Upper lobe of left lung (tissue), 6 donors: Measurements from ENCODE around the gene NES. TPM values are rescaled to one million over a fixed set of nuclear protein-coding genes. Genes with fewer than 3 reads are reported as not detected.

Experiments
- ATAC-seq, 2 donors: fragments of 200-7000 bp; cut with Tn5 transposase; one replicate each; pipeline ENCODE4 v1.9.1; 2022; ENCODE audit warnings: mild to moderate bottlenecking in 2 of 2, moderate library complexity in 2 of 2; ENCODE audit not compliant: low FRiP score in 2 of 2
- DNase-seq, 2 donors: peaks; one replicate each; pipeline ENCODE4 v3.0.0-alpha.2; 2019 to 2020
- H3K27ac ChIP-seq, 4 donors: fragments of 200-600 bp; sonication (generic); one replicate each; pipeline ENCODE4 v1.5.1; 2016 to 2019
- H3K27me3 ChIP-seq, 4 donors: fragments of 200-600 bp; sonication (generic); one replicate each; pipeline ENCODE4 v1.5.1; 2017 to 2019
- H3K36me3 ChIP-seq, 4 donors: fragments of 200-600 bp; sonication (generic); one replicate each; pipeline ENCODE4 v1.5.1; 2016 to 2019
- H3K4me1 ChIP-seq, 4 donors: fragments of 200-600 bp; sonication (generic); one replicate each; pipeline ENCODE4 v1.5.1; 2018 to 2019
- H3K4me3 ChIP-seq, 4 donors: fragments of 200-600 bp; sonication (generic); one replicate each; pipeline ENCODE4 v1.5.1; 2017 to 2019; ENCODE audit warnings: mild to moderate bottlenecking in 2 of 4, moderate library complexity in 1 of 4
- H3K9me3 ChIP-seq, 4 donors: fragments of 200-600 bp; sonication (generic); one replicate each; pipeline ENCODE4 v1.5.1; 2018 to 2019
- EP300 ChIP-seq, 4 donors: sonication (generic); formaldehyde crosslinking; IDR thresholded peaks; one replicate each; pipeline ENCODE4 v1.5.1; 2017; ENCODE audit warnings: antibody characterized with exemption in 4 of 4, control low read depth in 2 of 4
- POLR2A ChIP-seq, 4 donors: fragments of 450-650 bp; IDR thresholded peaks; one replicate each; pipeline ENCODE4 v1.5.1; 2016 to 2017; ENCODE audit warnings: antibody characterized with exemption in 4 of 4, mild to moderate bottlenecking in 2 of 4
- POLR2AphosphoS5 ChIP-seq, 2 donors: sonication (generic); formaldehyde crosslinking; IDR thresholded peaks; one replicate each; pipeline ENCODE4 v1.5.1; 2017; ENCODE audit warnings: antibody characterized with exemption in 2 of 2
- WGBS, 2 donors: methylation state at CpG; one replicate each; pipeline ENCODE4 v1.1.5; 2017 to 2018; 5-methylcytosine and 5-hydroxymethylcytosine counted together
- total RNA-seq, 6 donors: library from RNA; depleted of rRNA in 4 of 6; stranded (reverse); fragments of >200 nt in 4 of 6; gene quantifications; one replicate each; pipeline versions ENCODE4 v1.1.0 to v1.2.1, GENCODE V29; 2016 to 2021
- TF ChIP-seq, protein P1 (sequence below), 6 experiments: fragments of 450-650 bp in 4 of 6; fragments of 200-600 bp in 2 of 6; sonication (generic) in 2 of 6; IDR thresholded peaks; one replicate each; pipeline ENCODE4 v1.5.1; 2016 to 2019; ENCODE audit warnings: antibody characterized with exemption in 6 of 6
- donor health status: DM: no; HTN: no; CAD: no; lungs with moderate emphysema.
- donor health status: DM: no; HTN: yes; CAD: no; lungs with severe emphysema.

Gene NES
- total RNA-seq, 6 donors from 2014 or later: 25.9 to 93.5 (median 34.3) TPM

- peaks cover 6 to 10% (median 9%) of the 10 kb centered on the region in 4 donors for H3K4me1 ChIP-seq
- no peak for DNase-seq
- no peak overlapping the region for H3K27ac ChIP-seq
- ATAC-seq: no peak
- TF ChIP-seq POLR2A (IDR thresholded peaks at IDR 0.05) (no peak), POLR2AphosphoS5 (IDR thresholded peaks at IDR 0.05) (no peak), EP300 (IDR thresholded peaks at IDR 0.05) (no peak)
- TF ChIP-seq, protein P1, sequence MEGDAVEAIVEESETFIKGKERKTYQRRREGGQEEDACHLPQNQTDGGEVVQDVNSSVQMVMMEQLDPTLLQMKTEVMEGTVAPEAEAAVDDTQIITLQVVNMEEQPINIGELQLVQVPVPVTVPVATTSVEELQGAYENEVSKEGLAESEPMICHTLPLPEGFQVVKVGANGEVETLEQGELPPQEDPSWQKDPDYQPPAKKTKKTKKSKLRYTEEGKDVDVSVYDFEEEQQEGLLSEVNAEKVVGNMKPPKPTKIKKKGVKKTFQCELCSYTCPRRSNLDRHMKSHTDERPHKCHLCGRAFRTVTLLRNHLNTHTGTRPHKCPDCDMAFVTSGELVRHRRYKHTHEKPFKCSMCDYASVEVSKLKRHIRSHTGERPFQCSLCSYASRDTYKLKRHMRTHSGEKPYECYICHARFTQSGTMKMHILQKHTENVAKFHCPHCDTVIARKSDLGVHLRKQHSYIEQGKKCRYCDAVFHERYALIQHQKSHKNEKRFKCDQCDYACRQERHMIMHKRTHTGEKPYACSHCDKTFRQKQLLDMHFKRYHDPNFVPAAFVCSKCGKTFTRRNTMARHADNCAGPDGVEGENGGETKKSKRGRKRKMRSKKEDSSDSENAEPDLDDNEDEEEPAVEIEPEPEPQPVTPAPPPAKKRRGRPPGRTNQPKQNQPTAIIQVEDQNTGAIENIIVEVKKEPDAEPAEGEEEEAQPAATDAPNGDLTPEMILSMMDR (IDR thresholded peaks at IDR 0.05): no peak
- no peaks in the 10 kb centered on the region for H3K9me3 ChIP-seq
- peaks cover 0 to 7% (median 2%) of the 10 kb centered on the region in 4 donors for H3K27me3 ChIP-seq
- no peaks in the 10 kb centered on the region for H3K36me3 ChIP-seq
- WGBS, 2 donors: 69 to 70% methylated on average over 5 of the region's 5 CpGs
- H3K4me3 ChIP-seq: no peak overlapping the region
These were observed 5.1 kb upstream of the NES start for GRCh38 chr1:156682166-156682890.

- Histone ChIP-seq H3K36me3 (no peaks in the 10 kb centered on the region), H3K4me1 (peaks cover 13 to 19% (median 15%) of the 10 kb centered on the region in 4 donors), H3K27me3 (peaks cover 0 to 13% (median 7%) of the 10 kb centered on the region in 4 donors), H3K27ac (no peak overlapping the region), H3K9me3 (no peaks in the 10 kb centered on the region), H3K4me3 (no peak overlapping the region)
- DNase-seq: no peak
- TF ChIP-seq POLR2A (IDR thresholded peaks at IDR 0.05) (no peak), POLR2AphosphoS5 (IDR thresholded peaks at IDR 0.05) (no peak), EP300 (IDR thresholded peaks at IDR 0.05) (no peak)
- TF ChIP-seq, protein P1 (IDR thresholded peaks at IDR 0.05): no peak
- WGBS, 2 donors: 75 to 80% methylated on average over 7 to 8 of the region's 8 CpGs
- ATAC-seq: no peak
These were observed 4.2 kb upstream of the NES start for GRCh38 chr1:156681196-156681960.

DNA sequence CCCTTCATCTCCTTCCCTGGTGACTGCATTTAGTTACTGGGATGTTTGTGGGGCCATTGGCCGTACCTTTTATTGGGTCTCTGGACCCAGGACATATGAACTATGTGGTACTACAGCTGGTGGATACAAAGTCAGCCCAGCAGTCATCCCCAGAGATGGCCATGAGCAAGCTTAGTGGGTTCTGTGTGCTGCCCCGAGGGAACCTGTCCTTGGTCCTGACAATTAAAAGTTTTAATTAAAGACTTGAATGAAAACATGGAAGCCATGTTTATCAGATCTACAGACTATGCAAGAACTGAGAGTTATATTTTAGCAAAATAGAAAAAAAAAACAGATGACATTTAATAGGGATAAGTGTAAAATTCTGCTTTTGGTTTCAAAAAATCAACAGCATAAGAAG, 2.8 kb upstream of the NES start:
- H3K36me3 ChIP-seq: peaks cover 0 to 1% (median 0%) of the 10 kb centered on the region in 4 donors
- no peaks in the 10 kb centered on the region for H3K9me3 ChIP-seq
- TF ChIP-seq POLR2AphosphoS5 (IDR thresholded peaks at IDR 0.05) (no peak), EP300 (IDR thresholded peaks at IDR 0.05) (no peak), POLR2A (IDR thresholded peaks at IDR 0.05) (no peak)
- TF ChIP-seq, protein P1 (IDR thresholded peaks at IDR 0.05): no peak
- 52 to 64% methylated on average over 2 of the region's 2 CpGs for WGBS, 2 donors
- peaks cover 13 to 25% (median 19%) of the 10 kb centered on the region in 4 donors for H3K4me1 ChIP-seq
- ATAC-seq: no peak
- peaks cover 0 to 20% (median 8%) of the 10 kb centered on the region in 4 donors for H3K27me3 ChIP-seq
- DNase-seq: no peak
- no peak overlapping the region for H3K4me3 ChIP-seq
- no peak overlapping the region for H3K27ac ChIP-seq

DNA sequence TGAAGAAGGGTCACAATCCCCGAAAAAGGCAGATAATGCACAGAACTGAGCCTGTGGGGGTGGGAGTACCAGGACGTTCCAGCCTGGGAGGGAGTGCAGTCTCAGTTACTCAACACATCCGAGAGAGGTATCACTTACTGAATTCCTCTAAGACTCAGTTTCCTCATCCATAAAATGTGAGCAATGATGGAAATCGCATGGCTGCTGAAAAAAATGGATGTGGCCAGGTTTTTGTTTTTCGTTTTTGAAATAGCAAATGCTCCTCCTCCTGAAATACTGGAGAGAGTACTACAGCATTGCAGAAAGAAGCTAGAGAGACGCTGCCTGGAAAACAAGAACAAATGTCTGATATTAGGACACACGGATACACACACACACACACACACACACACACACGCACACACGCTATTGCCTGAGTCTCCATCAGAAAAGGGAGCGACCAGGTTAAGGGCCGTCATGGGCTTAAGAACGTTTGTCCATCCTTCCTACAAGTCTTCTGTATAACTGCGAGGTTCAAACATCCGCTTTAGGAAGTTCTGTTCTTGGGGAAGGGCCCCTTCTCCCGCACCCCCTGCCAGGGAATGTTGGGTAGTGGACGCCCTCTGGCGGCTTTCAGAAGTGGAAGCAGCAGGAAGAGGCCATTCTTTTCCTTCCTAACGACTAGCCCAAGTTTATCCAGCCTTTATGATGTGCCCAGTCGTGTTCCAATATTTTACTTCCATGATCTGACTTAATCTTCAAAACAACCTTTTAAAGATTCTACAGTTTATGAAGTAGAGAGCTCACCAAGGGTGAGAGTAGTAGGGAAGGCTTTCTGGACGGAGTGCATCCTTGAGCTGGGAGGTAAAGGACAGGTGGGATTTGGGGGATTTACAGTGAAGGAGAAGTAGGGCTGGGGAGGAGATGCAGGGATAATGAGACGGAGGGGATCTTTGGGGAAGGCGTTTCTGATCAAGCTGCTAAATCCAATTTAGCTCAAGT, 699 bp upstream of the NES start:
- Histone ChIP-seq H3K27ac (peak overlapping the region; percentile 82 to 91 (median 87)), H3K4me1 (peaks cover 17 to 38% (median 31%) of the 10 kb centered on the region in 4 donors), H3K36me3 (peaks cover 0 to 22% (median 0%) of the 10 kb centered on the region in 4 donors), H3K4me3 (peak overlapping the region; percentile 55 to 74 (median 64)), H3K27me3 (peaks cover 0 to 20% (median 8%) of the 10 kb centered on the region in 4 donors), H3K9me3 (no peaks in the 10 kb centered on the region)
- DNase-seq: peak in 1 of 2 donors; percentile 49
- 6% methylated on average over 22 of the region's 22 CpGs for WGBS, 2 donors
- peak; percentile 39 to 87 for ATAC-seq
- no peak for TF ChIP-seq POLR2AphosphoS5 (IDR thresholded peaks at IDR 0.05)
- TF ChIP-seq, protein P1 (IDR thresholded peaks at IDR 0.05): peak; percentile 63 to 84 (median 76)
